ENCODE data around the gene AKIRIN2.

- TF ChIP-seq, protein P1, sequence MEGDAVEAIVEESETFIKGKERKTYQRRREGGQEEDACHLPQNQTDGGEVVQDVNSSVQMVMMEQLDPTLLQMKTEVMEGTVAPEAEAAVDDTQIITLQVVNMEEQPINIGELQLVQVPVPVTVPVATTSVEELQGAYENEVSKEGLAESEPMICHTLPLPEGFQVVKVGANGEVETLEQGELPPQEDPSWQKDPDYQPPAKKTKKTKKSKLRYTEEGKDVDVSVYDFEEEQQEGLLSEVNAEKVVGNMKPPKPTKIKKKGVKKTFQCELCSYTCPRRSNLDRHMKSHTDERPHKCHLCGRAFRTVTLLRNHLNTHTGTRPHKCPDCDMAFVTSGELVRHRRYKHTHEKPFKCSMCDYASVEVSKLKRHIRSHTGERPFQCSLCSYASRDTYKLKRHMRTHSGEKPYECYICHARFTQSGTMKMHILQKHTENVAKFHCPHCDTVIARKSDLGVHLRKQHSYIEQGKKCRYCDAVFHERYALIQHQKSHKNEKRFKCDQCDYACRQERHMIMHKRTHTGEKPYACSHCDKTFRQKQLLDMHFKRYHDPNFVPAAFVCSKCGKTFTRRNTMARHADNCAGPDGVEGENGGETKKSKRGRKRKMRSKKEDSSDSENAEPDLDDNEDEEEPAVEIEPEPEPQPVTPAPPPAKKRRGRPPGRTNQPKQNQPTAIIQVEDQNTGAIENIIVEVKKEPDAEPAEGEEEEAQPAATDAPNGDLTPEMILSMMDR (IDR thresholded peaks at IDR 0.05; ENCODE audit: poor library complexity), result no peak
- TF ChIP-seq EZH2 (IDR thresholded peaks at IDR 0.05; ENCODE audit: borderline replicate concordance), result no peak
- no peak for TF ChIP-seq EZH2phosphoT487 (IDR thresholded peaks at IDR 0.05; ENCODE audit: low read depth, severe bottlenecking, unreplicated experiment)
Observed at GRCh38 chr6:87628424-87628823, 73.6 kb downstream of the AKIRIN2 start.
